ENCODE data around the gene CCDC63. TPM values are rescaled to one million over a fixed set of nuclear protein-coding genes. Genes with fewer than 3 reads are reported as not detected.

CCDC63 gene
- polyA plus RNA-seq, 1 of the 3 experiments (the other 2 are of a cell fraction): not detected

GRCh38 chr12:110932046-110932445, 85.3 kb downstream of the CCDC63 start:
- POLR2A ChIA-PET: no interaction called here
- CTCF ChIA-PET: no interaction called here
- no peak overlapping the region for H3K9ac ChIP-seq

More at GRCh38 chr12:110932046-110932445, 85.3 kb downstream of the CCDC63 start:
- no peak overlapping the region for H3K4me3 ChIP-seq (ENCODE audit: low read depth in 2 of 2, low read length in 1 of 2)
- no peaks in the 10 kb centered on the region for H3K36me3 ChIP-seq (replicated peaks in 1 of 2; ENCODE audit: control insufficient read depth in 1 of 2, insufficient read depth in 2 of 2, low read length in 1 of 2)
- H2AFZ ChIP-seq (ENCODE audit: low read depth): no peak overlapping the region
- peak; percentile 40 for DNase-seq
- H4K20me1 ChIP-seq (ENCODE audit: insufficient read depth): no peaks in the 10 kb centered on the region
- H3K27ac ChIP-seq (ENCODE audit: low read depth in 2 of 2, low read length in 1 of 2): no peak overlapping the region
- TF ChIP-seq GATA2 (CRISPR knock-in tag; IDR thresholded peaks at IDR 0.05) (no peak), NFIC (IDR thresholded peaks at IDR 0.05; ENCODE audit: borderline replicate concordance) (no peak), GABPA (IDR thresholded peaks at IDR 0.05; ENCODE audit: low read depth) (no peak), EP300 (IDR thresholded peaks at IDR 0.05; ENCODE audit: borderline replicate concordance in 1 of 2, low read depth in 1 of 2, low read length in 1 of 2) (no peak), ZBTB33 (IDR thresholded peaks at IDR 0.05; ENCODE audit: borderline replicate concordance, low read depth) (no peak), MXI1 (IDR thresholded peaks at IDR 0.05; ENCODE audit: low read depth, low read length) (no peak), CHD2 (IDR thresholded peaks at IDR 0.05; ENCODE audit: low read length, partially characterized antibody) (no peak), CTCF (IDR thresholded peaks at IDR 0.05) (peak; percentile 51), MEF2A (IDR thresholded peaks at IDR 0.05; ENCODE audit: borderline replicate concordance, low read depth) (no peak), JUND (IDR thresholded peaks at IDR 0.05) (no peak), RAD21 (IDR thresholded peaks at IDR 0.05; ENCODE audit: low read length) (peak; percentile 43; the same call in 1 of the 2 replicates), USF2 (IDR thresholded peaks at IDR 0.05; ENCODE audit: borderline replicate concordance, low read depth, low read length) (no peak), USF1 (IDR thresholded peaks at IDR 0.05; ENCODE audit: borderline replicate concordance, low read depth) (no peak), MAX (IDR thresholded peaks at IDR 0.05; ENCODE audit: low read depth) (no peak)
- TF ChIP-seq, protein P1, sequence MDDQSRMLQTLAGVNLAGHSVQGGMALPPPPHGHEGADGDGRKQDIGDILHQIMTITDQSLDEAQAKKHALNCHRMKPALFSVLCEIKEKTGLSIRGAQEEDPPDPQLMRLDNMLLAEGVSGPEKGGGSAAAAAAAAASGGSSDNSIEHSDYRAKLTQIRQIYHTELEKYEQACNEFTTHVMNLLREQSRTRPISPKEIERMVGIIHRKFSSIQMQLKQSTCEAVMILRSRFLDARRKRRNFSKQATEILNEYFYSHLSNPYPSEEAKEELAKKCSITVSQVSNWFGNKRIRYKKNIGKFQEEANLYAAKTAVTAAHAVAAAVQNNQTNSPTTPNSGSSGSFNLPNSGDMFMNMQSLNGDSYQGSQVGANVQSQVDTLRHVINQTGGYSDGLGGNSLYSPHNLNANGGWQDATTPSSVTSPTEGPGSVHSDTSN (IDR thresholded peaks at IDR 0.05): no peak
- H3K4me1 ChIP-seq (ENCODE audit: control insufficient read depth in 1 of 2, insufficient read depth in 2 of 2, low read depth in 1 of 2, low read length in 1 of 2): no peaks in the 10 kb centered on the region; a peak in 1 of 4 replicates
- WGBS (ENCODE audit: low lambda C conversion rate): 51% methylated on average over 11 of the region's 11 CpGs
- no peaks in the 10 kb centered on the region for H3K27me3 ChIP-seq (ENCODE audit: insufficient read depth)
- H3K4me2 ChIP-seq: no peak overlapping the region
- no peaks in the 10 kb centered on the region for H3K9me3 ChIP-seq
- no peaks in the 10 kb centered on the region for H3K9me2 ChIP-seq
- H3F3A ChIP-seq (replicated peaks; ENCODE audit: insufficient read depth): peaks cover 3% of the 10 kb centered on the region
- no peaks in the 10 kb centered on the region for H3K79me2 ChIP-seq (ENCODE audit: insufficient read depth)

Measured in SK-N-SH (cell line).